OCI-M2 (cell line): Measurements from ENCODE around the gene CANT1.
"Not testable (repeated sequence)": the region's sequence is repeated elsewhere in the genome, so short reads cannot be mapped to it uniquely, and the experiment has no call there.

Experiments
- DNase-seq: peaks from one replicate; lab custom pipeline; 2025; ENCODE audit not compliant: unreplicated experiment; lab: John Stamatoyannopoulos, UW

CANT1 gene

GRCh38 chr17:78962984-78963348 lies 46.6 kb downstream of the CANT1 start:
- not testable (repeated sequence) for DNase-seq

GRCh38 chr17:78962345-78962983 lies 47.1 kb downstream of the CANT1 start:
- no peak for DNase-seq

- DNase-seq = no peak
Observed at GRCh38 chr17:78961571-78961970, 48.0 kb downstream of the CANT1 start.

GRCh38 chr17:78960928-78961327 lies 48.6 kb downstream of the CANT1 start:
- no peak for DNase-seq

GRCh38 chr17:78959803-78960202 lies 49.8 kb downstream of the CANT1 start:
- no peak for DNase-seq

- DNase-seq = no peak
Observed at GRCh38 chr17:78958641-78959127, 50.9 kb downstream of the CANT1 start.

GRCh38 chr17:78957128-78957527 lies 52.4 kb downstream of the CANT1 start:
- DNase-seq = no peak

- DNase-seq = no peak
Observed at GRCh38 chr17:78956254-78956653, 53.3 kb downstream of the CANT1 start.

GRCh38 chr17:78954684-78955083 lies 54.9 kb downstream of the CANT1 start:
- DNase-seq = no peak

- DNase-seq = no peak
Observed at GRCh38 chr17:78953356-78954350, 55.9 kb downstream of the CANT1 start.

- DNase-seq = no peak
Observed at GRCh38 chr17:78952706-78953105, 56.9 kb downstream of the CANT1 start.

GRCh38 chr17:78951967-78952551 lies 57.5 kb downstream of the CANT1 start:
- DNase-seq = no peak

- no peak for DNase-seq
Observed at GRCh38 chr17:78950870-78951269, 58.7 kb downstream of the CANT1 start.

- no peak for DNase-seq
Observed at GRCh38 chr17:78947235-78948149, 62.1 kb downstream of the CANT1 start.

- DNase-seq = no peak
Observed at GRCh38 chr17:78946631-78947030, 62.9 kb downstream of the CANT1 start.

- DNase-seq = no peak
Observed at GRCh38 chr17:78946131-78946530, 63.4 kb downstream of the CANT1 start.

GRCh38 chr17:78945455-78945854 lies 64.1 kb downstream of the CANT1 start:
- not testable (repeated sequence) for DNase-seq

GRCh38 chr17:78944956-78945355 lies 64.6 kb downstream of the CANT1 start:
- DNase-seq = no peak

- no peak for DNase-seq
Observed at GRCh38 chr17:78944026-78944425, 65.5 kb downstream of the CANT1 start.
